Right atrium auricular region (tissue), 2 donors: ENCODE results near the gene SLC9A9. TPM values are rescaled to one million over a fixed set of nuclear protein-coding genes. Genes with fewer than 3 reads are reported as not detected.

Source experiments
- DNase-seq: peaks from one replicate; pipeline ENCODE4 v3.0.0-alpha.2; 2019; ENCODE audit warnings: low spot score
- H3K27ac ChIP-seq, 2 donors: fragments of 200-600 bp; sonication (generic); 1 replicate in 1 of 2; 2 replicates in 1 of 2; pipeline ENCODE4 v1.5.1; 2016 to 2019
- H3K27me3 ChIP-seq, 2 donors: fragments of 200-600 bp; sonication (generic); one replicate each; pipeline versions ENCODE4 v1.5.1 to v1.6.0; 2017 to 2019
- H3K36me3 ChIP-seq: fragments of 200-600 bp; sonication (generic); one replicate; pipeline ENCODE4 v1.5.1; 2016
- H3K4me1 ChIP-seq, 2 donors: fragments of 200-600 bp; sonication (generic); one replicate each; pipeline versions ENCODE4 v1.5.1 to v1.6.0; 2017 to 2019
- H3K4me3 ChIP-seq, 2 donors: fragments of 200-600 bp; sonication (generic); 1 replicate in 1 of 2; 2 replicates in 1 of 2; pipeline ENCODE4 v1.5.1; 2017 to 2019; ENCODE audit warnings: mild to moderate bottlenecking in 1 of 2, moderate library complexity in 1 of 2
- H3K9me3 ChIP-seq, 2 donors: fragments of 200-600 bp; sonication (generic); one replicate each; pipeline ENCODE4 v1.5.1; 2019
- CTCF ChIP-seq, 2 donors: fragments of 200-600 bp; sonication (generic); IDR thresholded peaks; one replicate each; pipeline ENCODE4 v1.5.1; 2019; ENCODE audit warnings: antibody characterized with exemption in 2 of 2
- total RNA-seq, 2 donors: library from RNA; depleted of rRNA; stranded (reverse); fragments of >200 nt; gene quantifications; one replicate each; pipeline ENCODE4 v1.1.0, GENCODE V29; 2016

SLC9A9 gene
- total RNA-seq, 2 donors from 2014 or later: 3.1 to 4.2 TPM

GRCh38 chr3:143865302-143865701 is 17.0 kb upstream of the SLC9A9 start:
- no peak for TF ChIP-seq CTCF (IDR thresholded peaks at IDR 0.05)
- no peak overlapping the region for H3K4me3 ChIP-seq
- H3K4me1 ChIP-seq: no peaks in the 10 kb centered on the region
- H3K27ac ChIP-seq: no peak overlapping the region
- no peaks in the 10 kb centered on the region for H3K9me3 ChIP-seq
- H3K27me3 ChIP-seq: no peaks in the 10 kb centered on the region
- no peaks in the 10 kb centered on the region for H3K36me3 ChIP-seq
- no peak for DNase-seq

GRCh38 chr3:143859465-143860203 is 11.4 kb upstream of the SLC9A9 start:
- H3K27ac ChIP-seq: no peak overlapping the region
- no peaks in the 10 kb centered on the region for H3K4me1 ChIP-seq
- no peak for TF ChIP-seq CTCF (IDR thresholded peaks at IDR 0.05)
- no peaks in the 10 kb centered on the region for H3K36me3 ChIP-seq
- no peaks in the 10 kb centered on the region for H3K27me3 ChIP-seq
- H3K9me3 ChIP-seq: peaks cover 0 to 4% of the 10 kb centered on the region in 2 donors
- DNase-seq: no peak
- no peak overlapping the region for H3K4me3 ChIP-seq

- Histone ChIP-seq H3K4me1 (no peaks in the 10 kb centered on the region), H3K4me3 (no peak overlapping the region), H3K27me3 (no peaks in the 10 kb centered on the region), H3K9me3 (peaks cover 0 to 4% of the 10 kb centered on the region in 2 donors), H3K27ac (no peak overlapping the region), H3K36me3 (no peaks in the 10 kb centered on the region)
- DNase-seq: no peak
- TF ChIP-seq CTCF (IDR thresholded peaks at IDR 0.05): no peak
These were observed 8.1 kb upstream of the SLC9A9 start for GRCh38 chr3:143856252-143856970.

GRCh38 chr3:143855183-143855582 is 6.9 kb upstream of the SLC9A9 start:
- no peak overlapping the region for H3K27ac ChIP-seq
- no peak for TF ChIP-seq CTCF (IDR thresholded peaks at IDR 0.05)
- no peak overlapping the region for H3K4me3 ChIP-seq
- no peaks in the 10 kb centered on the region for H3K4me1 ChIP-seq
- peaks cover 0 to 4% of the 10 kb centered on the region in 2 donors for H3K9me3 ChIP-seq
- no peaks in the 10 kb centered on the region for H3K27me3 ChIP-seq
- DNase-seq: no peak
- no peaks in the 10 kb centered on the region for H3K36me3 ChIP-seq

- no peaks in the 10 kb centered on the region for H3K9me3 ChIP-seq
- H3K4me3 ChIP-seq: no peak overlapping the region
- no peak for DNase-seq
- no peaks in the 10 kb centered on the region for H3K36me3 ChIP-seq
- no peak for TF ChIP-seq CTCF (IDR thresholded peaks at IDR 0.05)
- H3K4me1 ChIP-seq: peaks cover 0 to 16% of the 10 kb centered on the region in 2 donors
- H3K27me3 ChIP-seq: no peaks in the 10 kb centered on the region
- H3K27ac ChIP-seq: no peak overlapping the region
These were observed 3.2 kb upstream of the SLC9A9 start for GRCh38 chr3:143851331-143852017.
